SK-N-SH (cell line): ENCODE measurements around the gene ZNF684. TPM values are rescaled to one million over a fixed set of nuclear protein-coding genes. Genes with fewer than 3 reads are reported as not detected.

Experiments
- CTCF ChIA-PET: fragments of 300-600, 350-600 bp; formaldehyde crosslinking; extraction: SDS; loops from one replicate; lab custom pipeline; 2021; lab: Yijun Ruan, JAX
- POLR2A ChIA-PET: fragments of 350-600 bp; sonication (Branson Sonifier 250); formaldehyde crosslinking; extraction: SDS; loops from one replicate; lab custom pipeline; 2020; ENCODE audit warnings: antibody characterized with exemption, inconsistent platforms; lab: Yijun Ruan, JAX
- DNase-seq: peaks from one replicate; pipeline ENCODE4 v3.0.0; 2012
- H2AFZ ChIP-seq: fragments of 200-600 bp; sonication (generic); 2 replicates; pipeline ENCODE4 v1.8.1; 2016; ENCODE audit warnings: antibody characterized with exemption, mild to moderate bottlenecking, low read depth
- H3F3A ChIP-seq: fragments of 200-600 bp; sonication (generic); replicated peaks from 2 replicates; pipeline ENCODE3; 2016; ENCODE audit warnings: antibody characterized with exemption, mild to moderate bottlenecking; ENCODE audit not compliant: insufficient read depth
- H3K27ac ChIP-seq, 2 experiments: fragments of 200-500 bp in 1 of 2; fragments of 200-600 bp in 1 of 2; sonication (Bioruptor generic) in 1 of 2; sonication (generic), shearing (Covaris generic) in 1 of 2; 2 replicates each; pipeline versions ENCODE4 v1.5.1 to v1.6.1; 2014 to 2016; ENCODE audit warnings: low read depth in 2 of 2, inconsistent platforms in 1 of 2, low read length in 1 of 2, mild to moderate bottlenecking in 1 of 2, mixed read lengths in 1 of 2
- H3K27me3 ChIP-seq: fragments of 200-600 bp; sonication (generic), shearing (Covaris generic); 2 replicates; pipeline ENCODE4 v1.6.1; 2016; ENCODE audit warnings: mixed run types; ENCODE audit not compliant: insufficient read depth
- H3K36me3 ChIP-seq, 2 experiments: fragments of 200-500 bp in 1 of 2; fragments of 200-600 bp in 1 of 2; sonication (Bioruptor generic) in 1 of 2; sonication (generic) in 1 of 2; replicated peaks in 1 of 2; 2 replicates each; pipeline versions ENCODE3 to v1.5.1; 2014 to 2016; ENCODE audit warnings: low read length in 1 of 2, mild to moderate bottlenecking in 1 of 2; ENCODE audit not compliant: insufficient read depth in 2 of 2, control insufficient read depth in 1 of 2
- H3K4me1 ChIP-seq, 2 experiments: fragments of 200-500 bp in 1 of 2; fragments of 200-600 bp in 1 of 2; sonication (Bioruptor generic) in 1 of 2; sonication (generic), shearing (Covaris generic) in 1 of 2; 2 replicates each; pipeline versions ENCODE4 v1.5.1 to v1.6.1; 2014 to 2016; ENCODE audit warnings: low read depth in 1 of 2, low read length in 1 of 2, mixed run types in 1 of 2; ENCODE audit not compliant: insufficient read depth in 2 of 2, control insufficient read depth in 1 of 2
- H3K4me2 ChIP-seq: fragments of 200-600 bp; sonication (generic), shearing (Covaris generic); 2 replicates; pipeline ENCODE4 v1.6.1; 2017; ENCODE audit warnings: mixed run types
- H3K4me3 ChIP-seq, 2 experiments: fragments of 200-500 bp in 1 of 2; fragments of 200-600 bp in 1 of 2; sonication (Bioruptor generic) in 1 of 2; sonication (generic), shearing (Covaris generic) in 1 of 2; 2 replicates each; pipeline versions ENCODE4 v1.5.1 to v1.8.1; 2014 to 2016; ENCODE audit warnings: low read depth in 2 of 2, inconsistent platforms in 1 of 2, low read length in 1 of 2, mild to moderate bottlenecking in 1 of 2, mixed read lengths in 1 of 2, moderate library complexity in 1 of 2
- H3K79me2 ChIP-seq: fragments of 200-600 bp; sonication (generic); 2 replicates; pipeline ENCODE4 v1.8.1; 2017; ENCODE audit warnings: mild to moderate bottlenecking; ENCODE audit not compliant: insufficient read depth
- H3K9ac ChIP-seq: fragments of 200-600 bp; sonication (generic); 2 replicates; pipeline ENCODE4 v1.6.1; 2017; ENCODE audit warnings: mixed run types
- H3K9me2 ChIP-seq: fragments of 200-600 bp; sonication (generic); 2 replicates; pipeline ENCODE4 v1.6.1; 2017; ENCODE audit warnings: mixed run types
- H3K9me3 ChIP-seq: fragments of 200-600 bp; sonication (generic); 2 replicates; pipeline ENCODE4 v1.6.1; 2017; ENCODE audit warnings: mixed run types, mild to moderate bottlenecking, moderate library complexity
- H4K20me1 ChIP-seq: fragments of 200-600 bp; sonication (generic); 2 replicates; pipeline ENCODE4 v1.6.1; 2017; ENCODE audit warnings: mild to moderate bottlenecking, mixed run types; ENCODE audit not compliant: insufficient read depth
- ELF1 ChIP-seq: IDR thresholded peaks from 2 replicates; pipeline ENCODE4 v1.4.0; 2012
- FOSL2 ChIP-seq: IDR thresholded peaks from 2 replicates; pipeline ENCODE4 v1.4.0; 2012; ENCODE audit warnings: low read depth, mild to moderate bottlenecking, moderate library complexity, borderline replicate concordance
- FOXJ3 ChIP-seq: sonication (generic); formaldehyde crosslinking; IDR thresholded peaks from 2 replicates; pipeline ENCODE4 v1.5.1; 2020; ENCODE audit warnings: mild to moderate bottlenecking, missing genetic modification reagents
- GABPA ChIP-seq: IDR thresholded peaks from 2 replicates; pipeline ENCODE4 v1.4.0; 2012; ENCODE audit warnings: low read depth, mild to moderate bottlenecking
- GATA2 ChIP-seq: sonication (generic); formaldehyde crosslinking; IDR thresholded peaks from 2 replicates; pipeline ENCODE4 v1.5.0; 2020; ENCODE audit warnings: mild to moderate bottlenecking, missing genetic modification reagents
- MXI1 ChIP-seq: IDR thresholded peaks from 2 replicates; pipeline ENCODE4 v1.6.1; 2012; ENCODE audit warnings: mild to moderate bottlenecking, low read depth, low read length, improper control_type of control experiment
- NRF1 ChIP-seq: IDR thresholded peaks from 2 replicates; pipeline ENCODE4 v1.6.1; 2012; ENCODE audit warnings: low read depth, mild to moderate bottlenecking, low read length
- POLR2AphosphoS5 ChIP-seq: IDR thresholded peaks from 2 replicates; pipeline ENCODE4 v1.6.1; 2012; ENCODE audit warnings: low read depth, low read length
- RAD21 ChIP-seq: IDR thresholded peaks from 2 replicates; pipeline ENCODE4 v1.6.1; 2012; ENCODE audit warnings: mild to moderate bottlenecking, low read length
- REST ChIP-seq: IDR thresholded peaks from 2 replicates; pipeline ENCODE4 v1.6.1; 2012; ENCODE audit warnings: mild to moderate bottlenecking, low read depth, low read length, moderate library complexity
- RXRA ChIP-seq: IDR thresholded peaks from 2 replicates; pipeline ENCODE4 v1.4.0; 2012; ENCODE audit warnings: low read depth, mild to moderate bottlenecking, borderline replicate concordance
- SIN3A ChIP-seq: IDR thresholded peaks from 2 replicates; pipeline ENCODE4 v1.6.1; 2012; ENCODE audit warnings: low read depth, mild to moderate bottlenecking, low read length, moderate library complexity, borderline replicate concordance
- SMC3 ChIP-seq: IDR thresholded peaks from 2 replicates; pipeline ENCODE4 v1.6.1; 2012; ENCODE audit warnings: low read depth, low read length, improper control_type of control experiment
- TAF1 ChIP-seq: IDR thresholded peaks from 2 replicates; pipeline ENCODE4 v1.6.1; 2012; ENCODE audit warnings: low read depth, mild to moderate bottlenecking, low read length, moderate library complexity, borderline replicate concordance
- TCF12 ChIP-seq: IDR thresholded peaks from 2 replicates; pipeline ENCODE4 v1.4.0; 2012
- ZBTB33 ChIP-seq: IDR thresholded peaks from 2 replicates; pipeline ENCODE4 v1.4.0; 2012; ENCODE audit warnings: low read depth, borderline replicate concordance
- WGBS: methylation state at CpG from one replicate; pipeline ENCODE4 v1.1.6; 2017; ENCODE audit warnings: low lambda C conversion rate; 5-methylcytosine and 5-hydroxymethylcytosine counted together
- polyA plus RNA-seq, 3 experiments: library from polyadenylated mRNA; depleted of rRNA; stranded (reverse); fragments of >200 nt; gene quantifications; 2 replicates each; pipeline ENCODE4 v1.2.3, GENCODE V29; 2012
- TF ChIP-seq, protein P1 (sequence below): fragments of 200-600 bp; sonication (generic); IDR thresholded peaks from 2 replicates; pipeline ENCODE4 v1.6.1; 2017; ENCODE audit warnings: antibody characterized with exemption, mild to moderate bottlenecking, moderate library complexity
- TF ChIP-seq, protein P2 (sequence below): fragments of 150-350 bp; IDR thresholded peaks from 2 replicates; pipeline ENCODE4 v1.6.1; 2017; ENCODE audit warnings: antibody characterized with exemption, low read length, low read depth, borderline replicate concordance
- TF ChIP-seq, protein P3 (sequence below): IDR thresholded peaks from 2 replicates; pipeline ENCODE4 v1.4.0; 2012; ENCODE audit warnings: low read depth, borderline replicate concordance

ZNF684 gene
- polyA plus RNA-seq, 1 of the 3 experiments (the other 2 are of a cell fraction), result 1.8 TPM

GRCh38 chr1:40562185-40562584 is 30.7 kb downstream of the ZNF684 start:
- Histone ChIP-seq H3K4me3 (no peak overlapping the region), H3K36me3 (no peaks in the 10 kb centered on the region), H3K4me1 (no peaks in the 10 kb centered on the region), H3K9me2 (no peaks in the 10 kb centered on the region), H3F3A (no peaks in the 10 kb centered on the region), H3K79me2 (no peaks in the 10 kb centered on the region), H3K9ac (no peak overlapping the region), H3K27ac (no peak overlapping the region), H3K4me2 (no peak overlapping the region), H3K9me3 (no peaks in the 10 kb centered on the region), H2AFZ (no peak overlapping the region), H4K20me1 (no peaks in the 10 kb centered on the region), H3K27me3 (no peaks in the 10 kb centered on the region)
- TF ChIP-seq NRF1, result no peak
- TF ChIP-seq GABPA, result no peak
- TF ChIP-seq POLR2AphosphoS5, result no peak
- TF ChIP-seq, protein P1, sequence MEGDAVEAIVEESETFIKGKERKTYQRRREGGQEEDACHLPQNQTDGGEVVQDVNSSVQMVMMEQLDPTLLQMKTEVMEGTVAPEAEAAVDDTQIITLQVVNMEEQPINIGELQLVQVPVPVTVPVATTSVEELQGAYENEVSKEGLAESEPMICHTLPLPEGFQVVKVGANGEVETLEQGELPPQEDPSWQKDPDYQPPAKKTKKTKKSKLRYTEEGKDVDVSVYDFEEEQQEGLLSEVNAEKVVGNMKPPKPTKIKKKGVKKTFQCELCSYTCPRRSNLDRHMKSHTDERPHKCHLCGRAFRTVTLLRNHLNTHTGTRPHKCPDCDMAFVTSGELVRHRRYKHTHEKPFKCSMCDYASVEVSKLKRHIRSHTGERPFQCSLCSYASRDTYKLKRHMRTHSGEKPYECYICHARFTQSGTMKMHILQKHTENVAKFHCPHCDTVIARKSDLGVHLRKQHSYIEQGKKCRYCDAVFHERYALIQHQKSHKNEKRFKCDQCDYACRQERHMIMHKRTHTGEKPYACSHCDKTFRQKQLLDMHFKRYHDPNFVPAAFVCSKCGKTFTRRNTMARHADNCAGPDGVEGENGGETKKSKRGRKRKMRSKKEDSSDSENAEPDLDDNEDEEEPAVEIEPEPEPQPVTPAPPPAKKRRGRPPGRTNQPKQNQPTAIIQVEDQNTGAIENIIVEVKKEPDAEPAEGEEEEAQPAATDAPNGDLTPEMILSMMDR, result no peak
- TF ChIP-seq, protein P2, sequence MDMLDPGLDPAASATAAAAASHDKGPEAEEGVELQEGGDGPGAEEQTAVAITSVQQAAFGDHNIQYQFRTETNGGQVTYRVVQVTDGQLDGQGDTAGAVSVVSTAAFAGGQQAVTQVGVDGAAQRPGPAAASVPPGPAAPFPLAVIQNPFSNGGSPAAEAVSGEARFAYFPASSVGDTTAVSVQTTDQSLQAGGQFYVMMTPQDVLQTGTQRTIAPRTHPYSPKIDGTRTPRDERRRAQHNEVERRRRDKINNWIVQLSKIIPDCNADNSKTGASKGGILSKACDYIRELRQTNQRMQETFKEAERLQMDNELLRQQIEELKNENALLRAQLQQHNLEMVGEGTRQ, result no peak
- no peak for TF ChIP-seq REST
- no peak for TF ChIP-seq TCF12
- no peak for TF ChIP-seq SMC3
- TF ChIP-seq, protein P3, sequence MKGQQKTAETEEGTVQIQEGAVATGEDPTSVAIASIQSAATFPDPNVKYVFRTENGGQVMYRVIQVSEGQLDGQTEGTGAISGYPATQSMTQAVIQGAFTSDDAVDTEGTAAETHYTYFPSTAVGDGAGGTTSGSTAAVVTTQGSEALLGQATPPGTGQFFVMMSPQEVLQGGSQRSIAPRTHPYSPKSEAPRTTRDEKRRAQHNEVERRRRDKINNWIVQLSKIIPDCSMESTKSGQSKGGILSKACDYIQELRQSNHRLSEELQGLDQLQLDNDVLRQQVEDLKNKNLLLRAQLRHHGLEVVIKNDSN, result no peak
- TF ChIP-seq RAD21, result no peak
- TF ChIP-seq GATA2 (CRISPR knock-in tag), result no peak
- TF ChIP-seq TAF1, result no peak
- TF ChIP-seq FOSL2, result no peak
- no peak for TF ChIP-seq MXI1
- no peak for TF ChIP-seq ZBTB33
- no peak for TF ChIP-seq SIN3A
- TF ChIP-seq FOXJ3 (CRISPR knock-in tag), result no peak
- TF ChIP-seq RXRA, result no peak
- TF ChIP-seq ELF1, result no peak
- DNase-seq, result no peak
- 50% methylated on average over 2 of the region's 2 CpGs for WGBS
- POLR2A ChIA-PET, result no interaction called here
- CTCF ChIA-PET, result interaction anchor here (1.2 kb wide), 1 partner anchor 300 kb away, joined by 3 read pairs; the partner anchor contains the start of gene CITED4
